ENCODE data around the gene WIPF1.

WIPF1 gene

GRCh38 chr2:174597345-174598047 is at the start of gene WIPF1:
Gene WIPF1 (minus strand): TSS chr2:174597804. CDS start chr2:174585573, 12,231 bp downstream.
- no peak for DNase-seq

- no peak for DNase-seq
These were observed 47.7 kb upstream of the WIPF1 start for GRCh38 chr2:174645296-174645695.

GRCh38 chr2:174644406-174644805 is 46.8 kb upstream of the WIPF1 start:
- DNase-seq, result no peak

GRCh38 chr2:174643356-174643755 is 45.8 kb upstream of the WIPF1 start:
- DNase-seq, result no peak

GRCh38 chr2:174641168-174641567 is 43.6 kb upstream of the WIPF1 start:
- no peak for DNase-seq

- DNase-seq, result no peak
These were observed 39.4 kb upstream of the WIPF1 start for GRCh38 chr2:174636987-174637386.

GRCh38 chr2:174635776-174636404 is 38.3 kb upstream of the WIPF1 start:
- DNase-seq, result no peak

GRCh38 chr2:174635015-174635593 is 37.5 kb upstream of the WIPF1 start:
- DNase-seq, result no peak

GRCh38 chr2:174634130-174635014 is 36.8 kb upstream of the WIPF1 start:
- DNase-seq, result no peak

- DNase-seq, result no peak
These were observed 36.0 kb upstream of the WIPF1 start for GRCh38 chr2:174633623-174633930.

- DNase-seq, result no peak
These were observed 35.4 kb upstream of the WIPF1 start for GRCh38 chr2:174632841-174633622.

GRCh38 chr2:174631009-174631981 is 33.7 kb upstream of the WIPF1 start:
- no peak for DNase-seq

GRCh38 chr2:174630107-174630506 is 32.5 kb upstream of the WIPF1 start:
- no peak for DNase-seq

- DNase-seq, result no peak
These were observed 31.9 kb upstream of the WIPF1 start for GRCh38 chr2:174629506-174629905.

- DNase-seq, result no peak
These were observed 31.0 kb upstream of the WIPF1 start for GRCh38 chr2:174628528-174629169.

GRCh38 chr2:174627216-174627615 is 29.6 kb upstream of the WIPF1 start:
- no peak for DNase-seq

GRCh38 chr2:174624895-174625430 is 27.4 kb upstream of the WIPF1 start:
- DNase-seq, result no peak

- no peak for DNase-seq
These were observed 26.1 kb upstream of the WIPF1 start for GRCh38 chr2:174623690-174624089.

GRCh38 chr2:174623106-174623637 is 25.6 kb upstream of the WIPF1 start:
- no peak for DNase-seq

- DNase-seq, result no peak
These were observed 23.7 kb upstream of the WIPF1 start for GRCh38 chr2:174621323-174621722.
